SK-N-SH (cell line): Measurements from ENCODE around the gene TAS1R3.

Source experiments
- USF2 ChIP-seq: fragments of 150-350 bp; IDR thresholded peaks from 2 replicates; pipeline ENCODE4 v1.6.1; 2017; ENCODE audit warnings: antibody characterized with exemption, low read length, low read depth, borderline replicate concordance
- TF ChIP-seq, protein P1 (sequence below): fragments of 200-600 bp; sonication (generic); IDR thresholded peaks from 2 replicates; pipeline ENCODE4 v1.6.1; 2017; ENCODE audit warnings: antibody characterized with exemption, mild to moderate bottlenecking, moderate library complexity

DNA sequence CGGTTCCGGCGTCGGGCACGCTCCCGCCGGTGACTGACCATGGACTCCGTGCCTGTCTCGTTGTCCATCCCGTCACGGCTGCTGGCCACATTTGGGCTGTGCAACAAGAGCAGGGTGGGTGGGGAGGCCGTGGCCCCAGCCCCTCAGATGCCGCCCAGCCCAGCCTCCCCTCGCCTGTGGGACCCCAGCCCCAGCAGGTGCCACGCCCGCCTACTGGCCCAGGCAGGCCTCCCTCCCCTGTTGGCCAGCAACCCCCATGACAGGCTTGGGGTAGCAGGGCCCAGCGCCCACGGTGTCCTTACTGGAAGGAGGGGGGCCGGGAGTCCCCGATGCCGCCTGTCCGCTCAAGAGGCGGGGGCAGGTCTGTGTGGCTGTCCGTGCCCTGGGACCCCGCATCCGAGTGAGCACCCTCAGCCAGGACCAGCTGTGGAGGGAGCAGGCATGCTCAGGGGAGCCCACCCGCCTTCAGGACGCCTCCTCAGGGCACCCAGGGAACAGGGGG is 11.0 kb downstream of the TAS1R3 start:
- TF ChIP-seq, protein P1, sequence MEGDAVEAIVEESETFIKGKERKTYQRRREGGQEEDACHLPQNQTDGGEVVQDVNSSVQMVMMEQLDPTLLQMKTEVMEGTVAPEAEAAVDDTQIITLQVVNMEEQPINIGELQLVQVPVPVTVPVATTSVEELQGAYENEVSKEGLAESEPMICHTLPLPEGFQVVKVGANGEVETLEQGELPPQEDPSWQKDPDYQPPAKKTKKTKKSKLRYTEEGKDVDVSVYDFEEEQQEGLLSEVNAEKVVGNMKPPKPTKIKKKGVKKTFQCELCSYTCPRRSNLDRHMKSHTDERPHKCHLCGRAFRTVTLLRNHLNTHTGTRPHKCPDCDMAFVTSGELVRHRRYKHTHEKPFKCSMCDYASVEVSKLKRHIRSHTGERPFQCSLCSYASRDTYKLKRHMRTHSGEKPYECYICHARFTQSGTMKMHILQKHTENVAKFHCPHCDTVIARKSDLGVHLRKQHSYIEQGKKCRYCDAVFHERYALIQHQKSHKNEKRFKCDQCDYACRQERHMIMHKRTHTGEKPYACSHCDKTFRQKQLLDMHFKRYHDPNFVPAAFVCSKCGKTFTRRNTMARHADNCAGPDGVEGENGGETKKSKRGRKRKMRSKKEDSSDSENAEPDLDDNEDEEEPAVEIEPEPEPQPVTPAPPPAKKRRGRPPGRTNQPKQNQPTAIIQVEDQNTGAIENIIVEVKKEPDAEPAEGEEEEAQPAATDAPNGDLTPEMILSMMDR, result no peak
- no peak for TF ChIP-seq USF2
